Measurements from ENCODE around the gene DENND1A. TPM values are rescaled to one million over a fixed set of nuclear protein-coding genes. Genes with fewer than 3 reads are reported as not detected.
A peak's percentile ranks its signal among the peaks of the same experiment; 100 is the strongest.

DENND1A gene
- total RNA-seq, 1 donor from 2014 or later: 24.0 TPM

DNA sequence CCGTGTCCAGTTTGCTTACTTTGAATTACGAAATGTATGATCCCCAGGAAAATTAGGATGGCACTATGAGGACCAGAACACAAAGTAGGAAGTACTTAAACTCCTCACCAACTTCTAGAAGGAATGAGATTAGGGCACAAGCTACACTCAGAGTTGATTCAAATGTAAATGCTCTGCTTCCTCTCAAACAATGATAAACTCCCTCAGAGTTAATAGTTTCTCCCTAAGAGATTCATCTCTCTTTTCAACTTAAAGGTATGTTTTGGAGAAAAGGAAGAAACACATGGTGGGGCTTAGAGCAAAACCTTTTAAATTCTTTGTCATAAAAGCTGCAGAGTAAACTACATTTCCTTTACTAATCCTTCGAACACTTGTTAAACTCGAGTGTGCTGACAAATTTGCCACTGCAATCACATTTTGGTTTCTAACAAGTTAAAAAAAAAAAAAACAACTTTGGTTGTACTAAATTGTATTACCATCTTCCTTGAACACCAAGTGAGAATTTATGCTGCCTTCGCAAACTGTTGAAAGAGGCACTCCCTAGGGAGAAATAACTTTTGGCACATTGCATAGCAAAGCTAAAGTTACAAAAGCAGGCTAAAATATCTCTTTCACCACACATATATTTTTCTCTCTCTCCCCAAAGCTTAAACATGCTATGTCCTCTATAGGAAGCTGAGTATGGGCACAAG, 66.6 kb downstream of the DENND1A start:
- peak; percentile 67 for DNase-seq

DNA sequence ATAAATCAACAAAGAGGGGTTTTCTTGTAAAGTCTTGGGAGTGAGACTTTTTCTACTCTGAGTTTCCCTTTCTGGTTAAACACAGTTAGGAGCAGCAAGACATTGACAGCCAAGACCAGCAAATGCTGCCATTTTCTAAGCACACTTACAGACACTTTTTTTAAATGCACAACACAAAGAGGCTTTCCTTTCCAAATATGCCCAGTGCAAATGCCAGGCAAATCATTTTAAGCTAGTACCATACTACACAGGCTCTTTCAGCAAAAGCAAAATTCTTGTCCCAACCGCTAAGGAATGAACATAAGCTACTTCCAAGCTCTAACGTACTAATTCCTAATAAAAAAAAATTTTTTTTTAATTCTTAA, 68.2 kb downstream of the DENND1A start:
- peak; percentile 11 for DNase-seq

- peak; percentile 6 for DNase-seq
Measured at GRCh38 chr9:123861086-123861755, 68.7 kb downstream of the DENND1A start.

DNA sequence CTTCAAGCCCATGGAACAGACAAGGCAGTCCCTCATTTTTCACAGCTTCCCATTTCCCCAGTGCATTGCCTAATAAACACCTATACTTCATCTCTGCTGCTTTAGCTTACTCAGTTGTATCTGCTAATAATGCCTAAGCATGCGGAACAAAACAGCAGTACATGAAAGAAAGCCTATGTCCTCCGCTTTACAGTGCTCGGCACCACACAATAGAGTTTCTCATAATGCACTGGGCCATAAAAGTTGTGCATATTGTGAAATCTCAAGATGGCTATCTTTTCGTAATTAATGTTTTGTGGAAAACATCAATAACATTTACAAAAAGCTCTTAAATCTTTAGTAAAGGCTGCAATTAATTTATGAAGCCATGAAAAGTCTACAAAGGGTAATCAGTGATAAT, 69.3 kb downstream of the DENND1A start:
- DNase-seq: no peak

DNA sequence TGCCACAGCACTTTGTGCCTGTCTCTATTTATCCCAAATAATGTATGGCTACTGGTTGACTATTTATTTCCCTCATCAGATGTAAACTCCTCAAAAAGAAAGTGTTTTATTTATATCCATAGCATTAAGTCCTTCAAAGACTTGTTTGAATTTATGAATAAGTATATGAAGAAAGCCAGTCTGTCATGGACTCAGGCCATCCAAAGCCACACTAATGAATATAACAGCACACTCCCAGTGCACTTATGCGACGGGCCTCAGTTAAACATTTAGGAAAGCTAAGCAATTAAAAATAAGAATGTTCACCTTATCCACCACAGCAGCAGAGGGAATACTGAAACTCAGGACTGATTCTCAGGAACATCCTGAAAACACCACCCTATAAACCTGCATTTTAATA, 77.5 kb downstream of the DENND1A start:
- no peak for DNase-seq

- DNase-seq: no peak
Measured at GRCh38 chr9:123851851-123852250, 78.1 kb downstream of the DENND1A start.

DNA sequence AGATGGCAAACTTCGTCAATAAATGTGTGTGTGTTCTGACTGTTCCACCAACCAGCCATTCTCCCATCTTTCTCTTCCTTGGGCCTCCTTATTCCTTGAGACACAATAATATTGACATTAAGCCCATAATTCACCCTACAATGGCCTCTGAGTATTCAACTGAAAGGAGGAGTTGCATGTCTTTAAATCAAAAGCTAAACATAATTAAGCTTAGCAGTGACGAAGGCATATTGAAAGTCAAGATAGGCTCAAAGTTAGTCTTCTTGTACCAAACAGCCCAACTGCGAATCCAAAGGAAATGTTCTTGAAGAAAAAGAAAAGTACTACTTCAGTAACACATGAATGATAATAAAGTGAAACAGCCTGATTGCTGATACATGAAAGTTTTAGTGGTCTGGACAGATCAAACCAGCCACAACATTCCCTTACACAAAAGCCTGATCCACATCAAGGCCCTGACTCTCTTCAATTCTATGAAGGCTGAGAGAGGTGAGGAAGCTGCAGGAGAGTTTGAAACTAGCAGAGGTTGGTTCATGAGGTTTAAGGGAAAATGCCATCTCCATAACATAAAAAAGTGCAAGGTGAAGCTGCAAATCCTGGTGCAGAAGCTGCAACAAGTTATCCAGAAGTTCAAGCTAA, 81.4 kb downstream of the DENND1A start:
- DNase-seq: no peak

- DNase-seq: no peak
Measured at GRCh38 chr9:123846966-123847365, 83.0 kb downstream of the DENND1A start.

DNA sequence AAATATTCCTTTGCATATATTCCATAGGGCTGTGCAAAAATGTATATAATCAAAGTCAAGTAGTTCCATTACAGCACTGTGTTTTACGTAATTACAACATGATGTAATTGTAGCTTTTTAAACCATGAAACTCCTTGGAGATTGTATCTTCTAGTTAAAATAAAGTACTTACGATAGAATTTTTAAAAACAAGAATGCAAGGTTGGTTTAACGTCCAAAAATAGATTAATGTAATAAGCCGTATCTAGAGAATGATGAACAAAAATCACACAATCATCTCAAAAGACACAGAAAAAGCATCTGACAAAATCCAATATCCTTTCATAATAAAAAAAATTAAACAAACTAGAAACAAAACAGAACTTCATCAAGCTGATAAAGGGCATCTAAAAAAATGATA, 86.2 kb downstream of the DENND1A start:
- DNase-seq: no peak

DNA sequence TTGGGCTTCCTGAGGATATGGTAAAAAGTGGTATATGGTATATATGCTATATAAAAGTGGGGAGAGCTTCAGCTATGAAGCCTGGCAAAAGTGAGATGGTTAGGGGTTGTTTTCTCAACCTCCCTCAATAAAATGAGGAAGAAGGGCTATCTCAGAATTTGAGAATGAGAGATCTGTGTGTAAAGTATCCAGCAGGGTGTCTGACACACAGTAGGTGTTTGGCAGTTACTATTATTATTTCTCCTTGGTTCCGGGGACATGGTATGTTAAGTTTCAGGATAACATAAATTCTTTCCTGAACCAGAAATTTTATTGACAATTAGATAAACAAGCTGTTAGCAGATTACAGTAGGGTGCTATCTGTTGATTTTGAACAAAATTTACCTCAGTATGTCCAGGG, 94.1 kb downstream of the DENND1A start:
- no peak for DNase-seq

- peak; percentile 35 for DNase-seq
Measured at GRCh38 chr9:123834889-123835562, 94.9 kb downstream of the DENND1A start.

DNA sequence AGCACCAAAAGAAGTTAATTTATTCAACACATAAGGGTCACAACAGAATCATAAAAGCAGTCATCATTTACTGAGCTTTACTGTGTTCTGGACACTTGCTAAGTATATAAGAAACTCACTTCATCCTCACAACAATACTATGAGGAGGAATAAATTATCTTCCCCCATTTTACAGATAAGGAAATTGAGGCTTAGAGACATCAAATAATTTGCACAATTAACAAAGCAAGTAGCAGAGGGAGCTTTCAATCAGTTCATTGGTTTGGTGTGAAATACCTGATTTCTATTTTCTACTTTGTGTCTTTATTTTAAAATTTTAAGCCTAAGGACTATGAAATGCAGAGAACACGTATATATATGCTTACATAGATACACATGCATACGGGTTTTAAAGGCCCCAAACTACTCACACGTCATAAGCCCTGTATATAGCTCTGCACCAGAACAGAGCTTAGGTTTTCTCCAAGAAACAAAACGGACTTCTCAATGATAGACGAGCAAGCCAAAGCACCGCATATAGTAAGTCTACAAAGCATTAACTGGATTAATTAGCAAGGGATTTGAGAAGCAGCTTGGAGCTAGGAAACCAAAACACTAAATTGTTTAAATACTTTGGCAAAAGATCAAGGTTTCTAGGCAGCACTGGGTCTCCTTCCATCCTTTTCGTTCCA, 95.6 kb downstream of the DENND1A start:
- peak; percentile 19 for DNase-seq

GRCh38 chr9:123832858-123833650, 96.9 kb downstream of the DENND1A start:
- no peak for DNase-seq

- no peak for DNase-seq
Measured at GRCh38 chr9:123832176-123832575, 97.8 kb downstream of the DENND1A start.

- DNase-seq: no peak
Measured at GRCh38 chr9:123828449-123828848, 101.5 kb downstream of the DENND1A start.

- DNase-seq: peak; percentile 90
Measured at GRCh38 chr9:123825342-123826060, 104.4 kb downstream of the DENND1A start.

DNA sequence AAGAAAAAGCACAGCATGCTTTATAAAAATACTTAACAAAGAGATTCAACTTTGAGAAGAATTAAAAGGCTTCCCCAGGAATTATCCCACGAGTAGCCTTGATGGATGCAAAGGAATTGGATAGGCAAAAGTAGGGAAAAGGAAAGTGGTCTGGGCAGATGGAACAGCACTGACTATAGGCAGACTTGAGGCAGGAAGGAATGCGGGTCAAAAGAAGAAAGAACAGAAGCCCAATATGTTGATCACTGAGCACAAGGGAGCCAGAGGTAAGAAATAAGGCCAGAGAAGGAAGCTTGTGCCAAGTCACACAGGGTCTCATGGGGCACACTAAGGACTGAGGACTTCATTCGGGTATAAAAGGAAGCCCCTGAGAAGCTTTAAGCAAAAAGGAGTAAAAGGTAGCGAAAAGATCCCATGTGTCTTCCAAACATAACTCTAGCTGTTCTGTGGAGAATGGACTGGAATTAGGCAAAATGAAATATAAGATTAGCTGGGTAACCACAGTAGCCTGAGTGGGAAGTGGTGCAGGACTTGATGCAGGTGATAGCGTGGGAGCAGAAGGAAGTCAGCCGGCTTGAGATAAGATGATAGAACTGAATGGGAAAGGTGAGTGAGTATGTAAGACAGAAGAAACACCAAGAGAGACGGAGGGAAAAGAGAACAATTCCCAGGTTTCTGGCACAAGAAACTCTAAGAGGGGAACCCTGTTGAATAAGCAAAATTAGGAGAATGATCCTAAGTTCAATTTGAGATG, 106.6 kb downstream of the DENND1A start:
- no peak for DNase-seq

- DNase-seq: no peak
Measured at GRCh38 chr9:123821619-123822018, 108.3 kb downstream of the DENND1A start.

DNA sequence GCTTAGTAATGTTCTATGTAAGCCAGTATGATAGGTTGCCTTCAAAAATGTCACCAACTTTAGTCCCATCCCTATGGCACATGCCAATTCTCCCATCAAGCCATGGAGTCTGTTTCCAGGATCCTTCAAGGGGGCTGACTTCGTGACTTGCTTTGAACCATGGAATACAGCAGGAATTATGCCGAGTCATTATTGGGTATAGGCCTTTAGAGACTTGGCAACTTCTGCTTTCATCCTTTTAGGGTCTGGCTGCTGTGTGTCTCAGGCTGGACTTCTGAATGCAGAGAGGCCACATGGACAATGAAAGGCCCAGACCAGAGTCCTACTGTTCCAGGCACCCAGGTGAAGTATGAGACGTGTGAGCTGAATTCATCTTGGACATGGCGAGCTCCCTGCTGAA, 109.8 kb downstream of the DENND1A start:
- DNase-seq: no peak

GRCh38 chr9:123816817-123817472, 113.0 kb downstream of the DENND1A start:
- no peak for DNase-seq
